Vagina (tissue), 2 donors: ENCODE data around the gene TMPRSS12.

Experiments used
- CTCF ChIP-seq, 3 experiments: fragments of 450-650 bp in 2 of 3; fragments of 200-600 bp in 1 of 3; sonication (generic) in 1 of 3; IDR thresholded peaks; one replicate each; pipeline ENCODE4 v1.5.1; 2017 to 2019; ENCODE audit warnings: antibody characterized with exemption in 3 of 3, mild to moderate bottlenecking in 2 of 3, moderate library complexity in 2 of 3
- POLR2A ChIP-seq, 2 donors: fragments of 450-650 bp; IDR thresholded peaks; one replicate each; pipeline ENCODE4 v1.6.1; 2017; ENCODE audit warnings: antibody characterized with exemption in 2 of 2, mild to moderate bottlenecking in 2 of 2, moderate library complexity in 2 of 2
- POLR2AphosphoS5 ChIP-seq, 2 donors: sonication (generic); formaldehyde crosslinking; IDR thresholded peaks; one replicate each; pipeline ENCODE4 v1.9.0; 2017; ENCODE audit warnings: antibody characterized with exemption in 2 of 2, mild to moderate bottlenecking in 2 of 2, low read depth in 1 of 2; ENCODE audit not compliant: insufficient read depth in 1 of 2

GRCh38 chr12:50934371-50934851 lies 91.7 kb downstream of the TMPRSS12 start:
- TF ChIP-seq CTCF (IDR thresholded peaks at IDR 0.05): no peak
- TF ChIP-seq POLR2A (IDR thresholded peaks at IDR 0.05): no peak
- no peak for TF ChIP-seq POLR2AphosphoS5 (IDR thresholded peaks at IDR 0.05; ENCODE audit: insufficient read depth in 1 of 2, low read depth in 1 of 2)
